ENCODE measurements around the gene NOTCH3.

DNA sequence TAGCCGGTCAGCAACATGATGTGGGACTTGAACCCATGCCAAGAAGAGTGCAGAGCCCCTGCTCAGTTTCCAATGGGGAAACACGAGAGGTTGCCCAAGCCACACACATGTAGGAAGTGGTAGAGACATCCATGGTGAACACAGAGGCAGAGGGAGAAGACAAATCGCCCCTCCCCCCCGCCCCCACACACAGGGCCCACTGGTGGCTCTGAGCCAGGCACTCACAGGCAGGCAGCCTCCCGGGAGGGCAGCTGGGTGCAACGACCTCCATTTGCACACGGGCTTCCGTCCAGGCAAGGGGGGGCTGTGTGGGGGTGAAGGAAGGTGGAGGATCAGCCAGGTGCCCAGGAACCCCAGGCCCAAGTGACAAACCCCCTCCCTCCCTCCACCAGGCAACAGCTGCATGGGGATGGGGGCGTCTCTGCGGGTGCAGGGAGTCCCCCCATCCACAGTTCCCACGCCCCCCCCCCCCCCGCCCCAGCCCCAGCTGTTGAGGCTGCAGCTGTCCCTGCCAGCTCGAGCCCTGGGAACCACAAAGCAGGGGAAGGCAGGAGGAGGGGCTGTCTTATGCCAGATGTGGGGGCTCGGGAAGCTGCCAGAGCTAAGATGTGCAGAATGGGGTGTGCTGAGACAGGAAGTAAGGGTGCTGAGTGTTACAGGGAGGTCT lies 3.4 kb downstream of the NOTCH3 start:
- no peak for TF ChIP-seq EZH2 (optimal IDR thresholded peaks at IDR 0.05; ENCODE audit: low read depth, low read length)
- TF ChIP-seq, protein P1, sequence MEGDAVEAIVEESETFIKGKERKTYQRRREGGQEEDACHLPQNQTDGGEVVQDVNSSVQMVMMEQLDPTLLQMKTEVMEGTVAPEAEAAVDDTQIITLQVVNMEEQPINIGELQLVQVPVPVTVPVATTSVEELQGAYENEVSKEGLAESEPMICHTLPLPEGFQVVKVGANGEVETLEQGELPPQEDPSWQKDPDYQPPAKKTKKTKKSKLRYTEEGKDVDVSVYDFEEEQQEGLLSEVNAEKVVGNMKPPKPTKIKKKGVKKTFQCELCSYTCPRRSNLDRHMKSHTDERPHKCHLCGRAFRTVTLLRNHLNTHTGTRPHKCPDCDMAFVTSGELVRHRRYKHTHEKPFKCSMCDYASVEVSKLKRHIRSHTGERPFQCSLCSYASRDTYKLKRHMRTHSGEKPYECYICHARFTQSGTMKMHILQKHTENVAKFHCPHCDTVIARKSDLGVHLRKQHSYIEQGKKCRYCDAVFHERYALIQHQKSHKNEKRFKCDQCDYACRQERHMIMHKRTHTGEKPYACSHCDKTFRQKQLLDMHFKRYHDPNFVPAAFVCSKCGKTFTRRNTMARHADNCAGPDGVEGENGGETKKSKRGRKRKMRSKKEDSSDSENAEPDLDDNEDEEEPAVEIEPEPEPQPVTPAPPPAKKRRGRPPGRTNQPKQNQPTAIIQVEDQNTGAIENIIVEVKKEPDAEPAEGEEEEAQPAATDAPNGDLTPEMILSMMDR (IDR thresholded peaks at IDR 0.05; ENCODE audit: low read length), result no peak
- TF ChIP-seq EZH2phosphoT487 (IDR thresholded peaks at IDR 0.05; ENCODE audit: low read length), result no peak

All from MM.1S (cell line).